Thoracic aorta (tissue), 2 donors: ENCODE measurements around the gene CYTL1. TPM values are rescaled to one million over a fixed set of nuclear protein-coding genes. Genes with fewer than 3 reads are reported as not detected.

Source experiments
- ATAC-seq: fragments of 150-250 bp; one replicate; pipeline ENCODE4 v1.8.0; 2017; ENCODE audit warnings: low read depth; ENCODE audit not compliant: insufficient number of reproducible peaks, low FRiP score
- DNase-seq: peaks from one replicate; pipeline ENCODE4 v3.0.0-alpha.2; 2020; ENCODE audit warnings: low spot score
- H3K27ac ChIP-seq, 2 donors: fragments of 200-600 bp; sonication (generic); 1 replicate in 1 of 2; 2 replicates in 1 of 2; pipeline ENCODE4 v1.5.1; 2016; ENCODE audit warnings: mild to moderate bottlenecking in 2 of 2, moderate library complexity in 2 of 2
- H3K27me3 ChIP-seq: fragments of 200-600 bp; sonication (generic); replicated peaks from 2 replicates; pipeline ENCODE4 v1.6.0; 2016; ENCODE audit warnings: mild to moderate bottlenecking; ENCODE audit not compliant: insufficient read depth
- H3K36me3 ChIP-seq: fragments of 200-600 bp; sonication (generic); one replicate; pipeline ENCODE4 v1.5.1; 2016
- H3K4me1 ChIP-seq, 2 donors: fragments of 200-600 bp; sonication (generic); 1 replicate in 1 of 2; 2 replicates in 1 of 2; pipeline versions ENCODE4 v1.5.1 to v1.6.0; 2016; ENCODE audit warnings: low read depth in 2 of 2, mild to moderate bottlenecking in 1 of 2; ENCODE audit not compliant: control insufficient read depth in 1 of 2
- H3K4me3 ChIP-seq: fragments of 200-600 bp; sonication (generic); 2 replicates; pipeline ENCODE4 v1.5.1; 2016; ENCODE audit warnings: mild to moderate bottlenecking
- H3K9me3 ChIP-seq: fragments of 200-600 bp; sonication (generic); 2 replicates; pipeline ENCODE4 v1.5.1; 2016
- total RNA-seq, 2 donors: library from RNA; depleted of rRNA; stranded (reverse); fragments of >200 nt; gene quantifications; one replicate each; pipeline versions ENCODE4 v1.1.0 to v1.2.3, GENCODE V29; 2016
- TF ChIP-seq, protein P1 (sequence below): fragments of 200-600 bp; sonication (generic); IDR thresholded peaks from one replicate; pipeline ENCODE4 v1.5.1; 2019; ENCODE audit warnings: antibody characterized with exemption

CYTL1 gene
- total RNA-seq, 2 donors from 2014 or later: 52.3 to 126 TPM

GRCh38 chr4:4984186-4984585, 35.1 kb downstream of the CYTL1 start:
- no peak overlapping the region for H3K4me3 ChIP-seq
- H3K27me3 ChIP-seq: no peaks in the 10 kb centered on the region
- DNase-seq (no peak), ATAC-seq (no peak)
- TF ChIP-seq, protein P1, sequence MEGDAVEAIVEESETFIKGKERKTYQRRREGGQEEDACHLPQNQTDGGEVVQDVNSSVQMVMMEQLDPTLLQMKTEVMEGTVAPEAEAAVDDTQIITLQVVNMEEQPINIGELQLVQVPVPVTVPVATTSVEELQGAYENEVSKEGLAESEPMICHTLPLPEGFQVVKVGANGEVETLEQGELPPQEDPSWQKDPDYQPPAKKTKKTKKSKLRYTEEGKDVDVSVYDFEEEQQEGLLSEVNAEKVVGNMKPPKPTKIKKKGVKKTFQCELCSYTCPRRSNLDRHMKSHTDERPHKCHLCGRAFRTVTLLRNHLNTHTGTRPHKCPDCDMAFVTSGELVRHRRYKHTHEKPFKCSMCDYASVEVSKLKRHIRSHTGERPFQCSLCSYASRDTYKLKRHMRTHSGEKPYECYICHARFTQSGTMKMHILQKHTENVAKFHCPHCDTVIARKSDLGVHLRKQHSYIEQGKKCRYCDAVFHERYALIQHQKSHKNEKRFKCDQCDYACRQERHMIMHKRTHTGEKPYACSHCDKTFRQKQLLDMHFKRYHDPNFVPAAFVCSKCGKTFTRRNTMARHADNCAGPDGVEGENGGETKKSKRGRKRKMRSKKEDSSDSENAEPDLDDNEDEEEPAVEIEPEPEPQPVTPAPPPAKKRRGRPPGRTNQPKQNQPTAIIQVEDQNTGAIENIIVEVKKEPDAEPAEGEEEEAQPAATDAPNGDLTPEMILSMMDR: no peak
- H3K36me3 ChIP-seq: no peaks in the 10 kb centered on the region
- H3K4me1 ChIP-seq: no peaks in the 10 kb centered on the region
- H3K27ac ChIP-seq: no peak overlapping the region
- no peaks in the 10 kb centered on the region for H3K9me3 ChIP-seq

DNA sequence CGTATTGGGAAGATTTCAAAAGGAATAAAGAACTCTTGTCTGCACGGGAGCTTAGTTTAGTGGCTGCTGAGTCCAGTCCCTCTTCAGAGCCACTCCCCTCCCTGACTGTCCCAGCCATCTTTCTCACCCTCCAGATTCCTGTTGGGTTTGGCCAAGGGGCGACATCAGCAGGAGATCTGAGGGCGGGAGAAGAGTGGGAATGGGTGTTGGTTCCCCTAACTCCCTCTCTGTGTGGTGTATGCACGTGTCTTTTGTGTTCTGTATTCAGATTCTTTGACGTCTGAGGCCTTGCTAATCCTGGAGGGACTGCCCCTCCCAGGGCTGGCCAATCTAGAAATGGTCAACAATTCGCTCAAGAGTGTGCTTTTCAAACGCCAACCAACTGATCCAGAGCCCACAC, 37.4 kb downstream of the CYTL1 start:
- TF ChIP-seq, protein P1: no peak
- ATAC-seq (no peak), DNase-seq (no peak)
- Histone ChIP-seq H3K4me1 (no peaks in the 10 kb centered on the region), H3K27me3 (no peaks in the 10 kb centered on the region), H3K9me3 (no peaks in the 10 kb centered on the region), H3K27ac (no peak overlapping the region), H3K4me3 (no peak overlapping the region), H3K36me3 (no peaks in the 10 kb centered on the region)

GRCh38 chr4:4981427-4981826, 37.8 kb downstream of the CYTL1 start:
- H3K27me3 ChIP-seq: no peaks in the 10 kb centered on the region
- H3K4me3 ChIP-seq: no peak overlapping the region
- ATAC-seq: no peak
- TF ChIP-seq, protein P1: no peak
- no peaks in the 10 kb centered on the region for H3K4me1 ChIP-seq
- H3K36me3 ChIP-seq: no peaks in the 10 kb centered on the region
- no peak overlapping the region for H3K27ac ChIP-seq
- no peaks in the 10 kb centered on the region for H3K9me3 ChIP-seq
- no peak for DNase-seq

- TF ChIP-seq, protein P1: no peak
- ATAC-seq: no peak
- no peak overlapping the region for H3K4me3 ChIP-seq
- no peak for DNase-seq
- no peak overlapping the region for H3K27ac ChIP-seq
- H3K4me1 ChIP-seq: no peaks in the 10 kb centered on the region
- H3K9me3 ChIP-seq: no peaks in the 10 kb centered on the region
- no peaks in the 10 kb centered on the region for H3K36me3 ChIP-seq
- H3K27me3 ChIP-seq: no peaks in the 10 kb centered on the region
Observed at GRCh38 chr4:4980621-4981230, 38.5 kb downstream of the CYTL1 start.

DNA sequence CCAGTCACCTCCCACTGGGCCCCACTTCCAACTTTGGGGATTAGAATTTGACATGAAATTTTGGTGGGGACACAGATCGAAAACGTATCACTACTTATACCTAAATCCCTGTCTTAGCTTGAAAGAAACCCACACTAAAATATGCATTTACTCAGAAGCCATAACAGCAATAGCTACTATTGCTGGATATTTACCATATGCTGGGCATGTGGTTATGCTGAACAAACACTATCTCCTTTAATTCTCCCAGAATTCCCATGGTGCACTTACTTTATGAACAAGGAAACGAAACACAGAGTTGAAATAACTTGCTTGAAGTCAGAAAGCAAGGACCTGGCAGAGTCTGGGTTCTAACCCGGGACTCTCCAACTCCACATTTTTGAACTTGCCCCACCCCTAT, 39.3 kb downstream of the CYTL1 start:
- no peak for DNase-seq
- H3K4me3 ChIP-seq: no peak overlapping the region

More for the DNA sequence above, 39.3 kb downstream of the CYTL1 start:
- H3K27ac ChIP-seq: no peak overlapping the region
- ATAC-seq: no peak
- H3K27me3 ChIP-seq: no peaks in the 10 kb centered on the region
- H3K9me3 ChIP-seq: no peaks in the 10 kb centered on the region
- no peaks in the 10 kb centered on the region for H3K4me1 ChIP-seq
- TF ChIP-seq, protein P1: no peak
- H3K36me3 ChIP-seq: no peaks in the 10 kb centered on the region
